Measurements from ENCODE around the gene NAA80. TPM values are rescaled to one million over a fixed set of nuclear protein-coding genes. Genes with fewer than 3 reads are reported as not detected.

NAA80 gene
- total and polyA plus RNA-seq, 2 donors (not counting 3 experiments of a cell fraction or from before 2014, with no cell fraction given) = 9.0 to 13.1 TPM

GRCh38 chr3:50326182-50326541 lies 27.0 kb upstream of the NAA80 start:
- Histone ChIP-seq H3K9me1 (replicated peaks; ENCODE audit: control insufficient read depth, extremely low read depth, insufficient read depth, low read length) (no peaks in the 10 kb centered on the region), H3K79me2 (ENCODE audit: control insufficient read depth, insufficient read depth, low read length) (peaks cover 20% of the 10 kb centered on the region), H2AFZ (ENCODE audit: low read depth, low read length) (no peak overlapping the region), H4K20me1 (replicated peaks; ENCODE audit: control insufficient read depth, extremely low read depth, insufficient read depth, low read length) (no peaks in the 10 kb centered on the region), H3K9me3 (replicated peaks; ENCODE audit: control insufficient read depth, insufficient read depth, low read length) (no peaks in the 10 kb centered on the region), H3K36me3 (ENCODE audit: control insufficient read depth in 2 of 2, extremely low read depth in 1 of 2, insufficient read depth in 2 of 2, low read length in 2 of 2) (peaks cover 15 to 29% of the 10 kb centered on the region in 2 experiments), H3K27me3 (ENCODE audit: control insufficient read depth in 2 of 2, insufficient read depth in 2 of 2, low read length in 2 of 2) (no peaks in the 10 kb centered on the region), H3K27ac (ENCODE audit: insufficient read depth, low read depth, low read length) (no peak overlapping the region), H3K4me3 (replicated peaks in 1 of 3; ENCODE audit: insufficient read depth in 1 of 3, low read depth in 1 of 3, low read length in 3 of 3) (no peak overlapping the region), H3K4me1 (ENCODE audit: control insufficient read depth, extremely low read depth, insufficient read depth, low read length) (peaks cover 32% of the 10 kb centered on the region), H3K9ac (replicated peaks; ENCODE audit: extremely low read depth, insufficient read depth, low read length) (no peak overlapping the region), H3K4me2 (ENCODE audit: insufficient read depth, low read length) (no peak overlapping the region)
- CTCF ChIA-PET = no interaction called here
- FAIRE-seq (no peak), DNase-seq (ENCODE audit: low read depth, low spot score) (no peak)
- POLR2A ChIA-PET = no interaction called here
- no peak for TF ChIP-seq FOS (IDR thresholded peaks at IDR 0.05; ENCODE audit: borderline replicate concordance, insufficient read depth, low read length)
- no peak for TF ChIP-seq MYC (IDR thresholded peaks at IDR 0.05; ENCODE audit: low read depth, low read length)
- no peak for TF ChIP-seq GATA2 (IDR thresholded peaks at IDR 0.05; ENCODE audit: insufficient read depth, insufficient read length, low read depth, low read length)
- no peak for TF ChIP-seq EZH2 (IDR thresholded peaks at IDR 0.05; ENCODE audit: borderline replicate concordance, low read depth, low read length, severe bottlenecking)
- no peak for TF ChIP-seq CTCF (IDR thresholded peaks at IDR 0.05; ENCODE audit: extremely low read depth in 1 of 2, insufficient read depth in 1 of 2, low read depth in 1 of 2, low read length in 2 of 2)
- no peak for TF ChIP-seq POLR2AphosphoS5 (IDR thresholded peaks at IDR 0.05; ENCODE audit: insufficient read depth, low read depth, low read length)
- TF ChIP-seq JUN (IDR thresholded peaks at IDR 0.05; ENCODE audit: borderline replicate concordance, insufficient read depth, insufficient read length, low read depth) = no peak
- TF ChIP-seq, protein P1, sequence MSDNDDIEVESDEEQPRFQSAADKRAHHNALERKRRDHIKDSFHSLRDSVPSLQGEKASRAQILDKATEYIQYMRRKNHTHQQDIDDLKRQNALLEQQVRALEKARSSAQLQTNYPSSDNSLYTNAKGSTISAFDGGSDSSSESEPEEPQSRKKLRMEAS (IDR thresholded peaks at IDR 0.05; ENCODE audit: insufficient read depth, insufficient read length) = no peak
- TF ChIP-seq POLR2A (IDR thresholded peaks at IDR 0.05; ENCODE audit: low read depth, low read length) = no peak
- BruUV-seq (replicated peaks) = no TSS peak
- dilution Hi-C loops (cut with MboI; ENCODE audit: extremely low pct_ligation_motif_present, low sequenced_read_pairs) (no loop called here), intact Hi-C loops (cut with micrococcal nuclease) (no loop called here)

All from endothelial cell of umbilical vein (primary cell).